IPS DF 4.7 (cell line): ENCODE measurements around the gene ST8SIA4.
"Not testable (repeated sequence)": the region's sequence is repeated elsewhere in the genome, so short reads cannot be mapped to it uniquely, and the experiment has no call there.

Experiments
- DNase-seq: peaks from one replicate; pipeline ENCODE4 v3.0.0-alpha.2; 2013; ENCODE audit warnings: low spot score; ENCODE audit errors: extremely low read depth

ST8SIA4 gene

GRCh38 chr5:100788417-100788816 lies 114.7 kb downstream of the ST8SIA4 start:
- no peak for DNase-seq

- DNase-seq, result no peak
Observed at GRCh38 chr5:100787648-100788047, 115.4 kb downstream of the ST8SIA4 start.

GRCh38 chr5:100785536-100785935 lies 117.5 kb downstream of the ST8SIA4 start:
- not testable (repeated sequence) for DNase-seq

- no peak for DNase-seq
Observed at GRCh38 chr5:100780376-100780870, 122.7 kb downstream of the ST8SIA4 start.

- no peak for DNase-seq
Observed at GRCh38 chr5:100779669-100780375, 123.3 kb downstream of the ST8SIA4 start.

GRCh38 chr5:100777680-100778300 lies 125.3 kb downstream of the ST8SIA4 start:
- no peak for DNase-seq

- no peak for DNase-seq
Observed at GRCh38 chr5:100775533-100775855, 127.6 kb downstream of the ST8SIA4 start.

GRCh38 chr5:100772548-100772947 lies 130.5 kb downstream of the ST8SIA4 start:
- DNase-seq, result no peak

- DNase-seq, result no peak
Observed at GRCh38 chr5:100772006-100772405, 131.1 kb downstream of the ST8SIA4 start.

GRCh38 chr5:100771181-100771580 lies 131.9 kb downstream of the ST8SIA4 start:
- DNase-seq, result no peak

GRCh38 chr5:100768221-100768620 lies 134.9 kb downstream of the ST8SIA4 start:
- no peak for DNase-seq

GRCh38 chr5:100762995-100763394 lies 140.1 kb downstream of the ST8SIA4 start:
- no peak for DNase-seq

- no peak for DNase-seq
Observed at GRCh38 chr5:100762108-100762507, 141.0 kb downstream of the ST8SIA4 start.

GRCh38 chr5:100761192-100761591 lies 141.9 kb downstream of the ST8SIA4 start:
- DNase-seq, result no peak

- DNase-seq, result no peak
Observed at GRCh38 chr5:100760688-100761087, 142.4 kb downstream of the ST8SIA4 start.

- no peak for DNase-seq
Observed at GRCh38 chr5:100758780-100759179, 144.3 kb downstream of the ST8SIA4 start.

- no peak for DNase-seq
Observed at GRCh38 chr5:100758306-100758705, 144.8 kb downstream of the ST8SIA4 start.

GRCh38 chr5:100757618-100758017 lies 145.5 kb downstream of the ST8SIA4 start:
- DNase-seq, result no peak
